Astrocyte (in vitro differentiated cells and primary cell): ENCODE measurements around the gene HAP1. TPM values are rescaled to one million over a fixed set of nuclear protein-coding genes. Genes with fewer than 3 reads are reported as not detected.

ENCODE experiments used
- DNase-seq: peaks from one replicate; pipeline ENCODE4 v3.0.0-alpha.2; 2010; ENCODE audit warnings: low read depth
- FAIRE-seq: peaks from 2 replicates; lab custom pipeline; 2011; peaks lifted over from hg19 to GRCh38; lab: Jason Lieb, UNC
- H2AFZ ChIP-seq: 2 replicates; pipeline ENCODE4 v1.6.0; 2012; ENCODE audit warnings: low read depth, low read length, inconsistent platforms
- H3K27ac ChIP-seq: 2 replicates; pipeline ENCODE4 v1.5.1; 2011; ENCODE audit warnings: low read depth, low read length, inconsistent platforms
- H3K27me3 ChIP-seq: 2 replicates; pipeline ENCODE4 v1.6.0; 2011; ENCODE audit warnings: low read length, inconsistent platforms; ENCODE audit not compliant: insufficient read depth
- H3K36me3 ChIP-seq: 2 replicates; pipeline ENCODE4 v1.5.1; 2011; ENCODE audit warnings: low read length, inconsistent platforms; ENCODE audit not compliant: insufficient read depth
- H3K4me1 ChIP-seq: 2 replicates; pipeline ENCODE4 v1.5.1; 2011; ENCODE audit warnings: low read length, inconsistent platforms; ENCODE audit not compliant: insufficient read depth
- H3K4me2 ChIP-seq: 2 replicates; pipeline ENCODE4 v1.6.0; 2012; ENCODE audit warnings: low read length, inconsistent platforms
- H3K4me3 ChIP-seq: 2 replicates; pipeline ENCODE4 v1.5.1; 2011; ENCODE audit warnings: low read depth, mild to moderate bottlenecking, low read length, inconsistent platforms; ENCODE audit not compliant: insufficient read depth
- H3K79me2 ChIP-seq: 2 replicates; pipeline ENCODE4 v1.6.0; 2012; ENCODE audit warnings: mild to moderate bottlenecking, low read length, inconsistent platforms; ENCODE audit not compliant: insufficient read depth
- H3K9ac ChIP-seq: 2 replicates; pipeline ENCODE4 v1.6.0; 2012; ENCODE audit warnings: mild to moderate bottlenecking, low read length, inconsistent platforms
- H3K9me3 ChIP-seq: 2 replicates; pipeline ENCODE4 v1.5.1; 2012; ENCODE audit warnings: low read depth, mild to moderate bottlenecking, low read length, inconsistent platforms; ENCODE audit not compliant: insufficient read depth
- H4K20me1 ChIP-seq: 2 replicates; pipeline ENCODE4 v1.6.0; 2012; ENCODE audit warnings: low read length, inconsistent platforms; ENCODE audit not compliant: insufficient read depth
- H3K27ac Mint-ChIP-seq: one replicate; pipeline ENCODE4 v1.8.0; 2021; ENCODE audit warnings: mild to moderate bottlenecking, mixed read lengths; ENCODE audit not compliant: unreplicated experiment
- H3K27me3 Mint-ChIP-seq: one replicate; pipeline ENCODE4 v1.8.0; 2021; ENCODE audit warnings: low read depth, mixed read lengths; ENCODE audit not compliant: unreplicated experiment
- H3K36me3 Mint-ChIP-seq: one replicate; pipeline ENCODE4 v1.8.0; 2021; ENCODE audit warnings: low read depth, mixed read lengths; ENCODE audit not compliant: unreplicated experiment
- H3K4me1 Mint-ChIP-seq: one replicate; pipeline ENCODE4 v1.8.0; 2021; ENCODE audit warnings: low read depth, mixed read lengths; ENCODE audit not compliant: unreplicated experiment
- H3K4me3 Mint-ChIP-seq: one replicate; pipeline ENCODE4 v1.8.0; 2021; ENCODE audit warnings: mild to moderate bottlenecking, moderate library complexity, mixed read lengths; ENCODE audit not compliant: unreplicated experiment
- H3K9me3 Mint-ChIP-seq: one replicate; pipeline ENCODE4 v1.8.0; 2021; ENCODE audit warnings: mild to moderate bottlenecking, mixed read lengths; ENCODE audit not compliant: unreplicated experiment
- CTCF ChIP-seq: IDR thresholded peaks from 2 replicates; pipeline ENCODE4 v1.5.1; 2011; ENCODE audit warnings: low read depth, mild to moderate bottlenecking, inconsistent platforms, low read length, moderate library complexity; ENCODE audit not compliant: insufficient read depth
- EZH2 ChIP-seq: IDR thresholded peaks from 2 replicates; pipeline ENCODE4 v1.6.1; 2012; ENCODE audit warnings: mild to moderate bottlenecking, low read length, inconsistent platforms; ENCODE audit not compliant: insufficient read depth
- total RNA-seq: library from RNA; stranded (reverse); gene quantifications from 2 replicates; pipeline ENCODE4 v1.2.1, GENCODE V29; 2021

Gene HAP1
- total RNA-seq, 1 donor from 2014 or later = 0.52 TPM

DNA sequence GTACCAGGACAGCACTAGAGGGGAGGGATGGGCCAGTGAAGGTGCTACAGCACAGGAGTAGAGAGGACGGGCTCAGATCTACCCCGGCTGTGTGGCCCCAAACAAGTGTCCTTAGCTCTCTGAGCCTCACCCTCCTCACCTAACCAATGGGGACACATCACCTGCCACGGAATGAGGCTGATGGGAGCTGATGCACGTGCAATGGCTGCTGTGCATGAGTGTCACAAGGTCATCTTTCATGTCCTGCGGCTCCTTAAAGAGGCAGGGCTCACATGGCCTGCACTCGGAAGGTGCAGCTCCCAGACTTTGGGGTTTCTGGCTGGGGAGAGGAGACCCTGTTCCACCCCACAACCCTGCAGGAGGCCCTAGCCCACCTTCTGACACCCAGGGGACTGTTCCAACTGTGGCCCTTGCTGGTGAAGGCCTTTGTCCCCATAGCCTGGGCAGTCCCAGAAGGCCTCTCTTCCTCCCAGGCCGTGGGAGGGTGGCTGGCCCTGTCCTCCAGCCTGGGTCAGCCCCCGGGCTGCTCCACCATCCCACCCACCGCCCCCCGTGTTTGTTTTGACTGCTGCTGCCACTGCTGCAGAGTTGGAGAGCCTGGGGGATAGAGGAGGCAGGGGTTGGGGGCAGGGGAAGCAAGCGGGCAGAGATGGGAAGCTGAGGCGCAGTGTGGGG, 10.5 kb downstream of the HAP1 start:
- no peak overlapping the region for H3K27ac Mint-ChIP-seq
- H2AFZ ChIP-seq = no peak overlapping the region
- H3K4me3 ChIP-seq = no peak overlapping the region
- no peak overlapping the region for H3K4me3 Mint-ChIP-seq
- H3K4me1 Mint-ChIP-seq = no peaks in the 10 kb centered on the region
- H3K36me3 Mint-ChIP-seq = no peaks in the 10 kb centered on the region
- H3K27me3 ChIP-seq = no peaks in the 10 kb centered on the region
- H3K79me2 ChIP-seq = no peaks in the 10 kb centered on the region
- no peaks in the 10 kb centered on the region for H4K20me1 ChIP-seq
- no peak overlapping the region for H3K27ac ChIP-seq
- TF ChIP-seq EZH2 (no peak), CTCF (no peak)
- no peaks in the 10 kb centered on the region for H3K9me3 ChIP-seq
- H3K27me3 Mint-ChIP-seq = peaks cover 22% of the 10 kb centered on the region
- no peak overlapping the region for H3K9ac ChIP-seq
- no peaks in the 10 kb centered on the region for H3K36me3 ChIP-seq
- H3K9me3 Mint-ChIP-seq = no peaks in the 10 kb centered on the region
- no peak overlapping the region for H3K4me2 ChIP-seq
- no peaks in the 10 kb centered on the region for H3K4me1 ChIP-seq
- DNase-seq (no peak), FAIRE-seq (no peak)

DNA sequence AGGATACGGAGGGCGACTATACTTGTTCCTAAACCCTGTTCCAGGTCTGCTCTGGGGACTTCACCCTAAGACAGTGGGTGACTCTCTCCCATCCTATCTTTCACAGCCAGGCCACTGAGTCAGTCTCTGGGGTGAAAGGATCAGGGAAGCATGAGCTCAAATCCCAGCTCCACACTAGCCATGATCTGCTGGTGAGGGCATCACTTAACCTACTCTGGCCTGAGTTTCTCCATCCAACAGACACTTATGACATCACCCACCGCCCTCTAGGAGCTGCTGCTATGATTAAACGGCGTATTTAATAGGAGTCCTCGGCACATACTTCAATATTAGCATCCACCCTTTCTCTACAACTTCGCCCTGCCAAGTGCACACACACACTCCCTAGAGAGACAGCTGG, 12.2 kb downstream of the HAP1 start:
- H3K4me1 Mint-ChIP-seq = no peaks in the 10 kb centered on the region
- H3K79me2 ChIP-seq = no peaks in the 10 kb centered on the region
- no peaks in the 10 kb centered on the region for H3K4me1 ChIP-seq
- FAIRE-seq (no peak), DNase-seq (no peak)
- H3K27ac Mint-ChIP-seq = no peak overlapping the region
- H4K20me1 ChIP-seq = no peaks in the 10 kb centered on the region
- no peak overlapping the region for H2AFZ ChIP-seq
- TF ChIP-seq CTCF = no peak
- no peak for TF ChIP-seq EZH2
- no peaks in the 10 kb centered on the region for H3K9me3 Mint-ChIP-seq
- no peaks in the 10 kb centered on the region for H3K9me3 ChIP-seq
- peaks cover 13% of the 10 kb centered on the region for H3K27me3 Mint-ChIP-seq
- H3K27ac ChIP-seq = no peak overlapping the region
- no peaks in the 10 kb centered on the region for H3K27me3 ChIP-seq
- no peaks in the 10 kb centered on the region for H3K36me3 Mint-ChIP-seq
- H3K4me2 ChIP-seq = no peak overlapping the region
- no peak overlapping the region for H3K4me3 Mint-ChIP-seq
- no peak overlapping the region for H3K4me3 ChIP-seq
- no peak overlapping the region for H3K9ac ChIP-seq
- H3K36me3 ChIP-seq = no peaks in the 10 kb centered on the region

DNA sequence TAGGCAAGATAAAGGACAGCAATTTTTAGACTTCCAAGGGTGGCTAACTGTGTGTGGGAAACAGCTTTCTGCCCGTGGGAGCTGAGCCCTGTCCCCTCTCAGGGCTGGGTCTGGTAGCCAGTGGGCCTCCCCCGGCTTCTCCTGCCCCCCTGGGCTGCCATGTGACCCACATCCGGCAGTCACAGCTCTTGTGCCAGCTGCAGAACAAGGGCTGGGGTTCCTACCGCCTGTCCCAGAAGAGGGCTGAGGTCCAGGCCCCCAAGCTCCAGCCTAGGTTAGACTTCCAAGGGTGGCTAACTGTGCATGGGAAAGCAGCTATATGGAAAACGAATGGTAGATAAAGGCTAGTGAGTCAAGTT, 16.2 kb downstream of the HAP1 start:
- H3K4me3 Mint-ChIP-seq = no peak overlapping the region
- no peaks in the 10 kb centered on the region for H3K4me1 ChIP-seq
- TF ChIP-seq EZH2 (no peak), CTCF (no peak)
- no peak overlapping the region for H3K9ac ChIP-seq
- no peak overlapping the region for H3K4me2 ChIP-seq
- H3K79me2 ChIP-seq = no peaks in the 10 kb centered on the region
- no peak overlapping the region for H3K27ac ChIP-seq
- no peaks in the 10 kb centered on the region for H3K36me3 ChIP-seq
- no peak overlapping the region for H3K27ac Mint-ChIP-seq
- H4K20me1 ChIP-seq = no peaks in the 10 kb centered on the region
- no peak for FAIRE-seq
- H3K4me1 Mint-ChIP-seq = no peaks in the 10 kb centered on the region
- H3K9me3 Mint-ChIP-seq = no peaks in the 10 kb centered on the region
- H3K27me3 ChIP-seq = no peaks in the 10 kb centered on the region
- no peak for DNase-seq
- no peak overlapping the region for H3K4me3 ChIP-seq
- H2AFZ ChIP-seq = no peak overlapping the region
- no peaks in the 10 kb centered on the region for H3K9me3 ChIP-seq
- no peaks in the 10 kb centered on the region for H3K36me3 Mint-ChIP-seq
- peaks cover 3% of the 10 kb centered on the region for H3K27me3 Mint-ChIP-seq
